ENCODE results near the gene UBE4B.

DNA sequence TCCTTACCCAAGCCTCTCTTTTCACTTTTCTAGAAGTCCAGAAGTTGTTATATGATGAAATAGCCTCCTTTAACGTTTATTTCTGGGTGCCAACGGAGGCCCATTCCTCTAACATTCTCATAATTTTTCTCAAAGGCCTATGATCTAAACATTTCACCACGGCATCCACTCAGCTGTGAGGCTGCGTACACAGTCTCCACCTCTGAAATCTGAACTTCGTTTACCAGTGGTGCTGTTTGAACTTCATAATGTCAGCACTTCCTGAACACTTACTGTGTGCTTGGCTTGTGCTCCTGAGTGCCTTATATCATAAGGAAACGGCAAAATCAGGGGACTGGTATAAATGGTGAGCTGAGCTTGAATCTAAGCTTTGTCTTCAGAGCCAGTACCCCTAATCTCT is 47.8 kb upstream of the UBE4B start:
- TF ChIP-seq, protein P1, sequence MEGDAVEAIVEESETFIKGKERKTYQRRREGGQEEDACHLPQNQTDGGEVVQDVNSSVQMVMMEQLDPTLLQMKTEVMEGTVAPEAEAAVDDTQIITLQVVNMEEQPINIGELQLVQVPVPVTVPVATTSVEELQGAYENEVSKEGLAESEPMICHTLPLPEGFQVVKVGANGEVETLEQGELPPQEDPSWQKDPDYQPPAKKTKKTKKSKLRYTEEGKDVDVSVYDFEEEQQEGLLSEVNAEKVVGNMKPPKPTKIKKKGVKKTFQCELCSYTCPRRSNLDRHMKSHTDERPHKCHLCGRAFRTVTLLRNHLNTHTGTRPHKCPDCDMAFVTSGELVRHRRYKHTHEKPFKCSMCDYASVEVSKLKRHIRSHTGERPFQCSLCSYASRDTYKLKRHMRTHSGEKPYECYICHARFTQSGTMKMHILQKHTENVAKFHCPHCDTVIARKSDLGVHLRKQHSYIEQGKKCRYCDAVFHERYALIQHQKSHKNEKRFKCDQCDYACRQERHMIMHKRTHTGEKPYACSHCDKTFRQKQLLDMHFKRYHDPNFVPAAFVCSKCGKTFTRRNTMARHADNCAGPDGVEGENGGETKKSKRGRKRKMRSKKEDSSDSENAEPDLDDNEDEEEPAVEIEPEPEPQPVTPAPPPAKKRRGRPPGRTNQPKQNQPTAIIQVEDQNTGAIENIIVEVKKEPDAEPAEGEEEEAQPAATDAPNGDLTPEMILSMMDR (IDR thresholded peaks at IDR 0.05), result no peak
- no peak for TF ChIP-seq POLR2A (IDR thresholded peaks at IDR 0.05)
